HUES48 (cell line): Measurements from ENCODE around the gene NFE2L2.
"Not testable (repeated sequence)": the region's sequence is repeated elsewhere in the genome, so short reads cannot be mapped to it uniquely, and the experiment has no call there.

ENCODE experiments used
- H3K27ac ChIP-seq: one replicate; pipeline ENCODE4 v1.7.0; 2013; ENCODE audit warnings: low read depth, low read length, inconsistent platforms
- H3K27me3 ChIP-seq: 2 replicates; pipeline ENCODE4 v1.6.1; 2013; ENCODE audit warnings: mild to moderate bottlenecking, low read length; ENCODE audit not compliant: control insufficient read depth, insufficient read depth
- H3K36me3 ChIP-seq: 2 replicates; pipeline ENCODE4 v1.6.1; 2013; ENCODE audit warnings: low read length; ENCODE audit not compliant: control insufficient read depth, insufficient read depth
- H3K4me1 ChIP-seq: 2 replicates; pipeline ENCODE4 v1.6.1; 2013; ENCODE audit warnings: mild to moderate bottlenecking, low read length; ENCODE audit not compliant: control insufficient read depth, insufficient read depth
- H3K4me3 ChIP-seq: 2 replicates; pipeline ENCODE4 v1.5.1; 2013; ENCODE audit warnings: mild to moderate bottlenecking, low read depth, low read length
- H3K9ac ChIP-seq: 2 replicates; pipeline ENCODE4 v1.6.1; 2013; ENCODE audit warnings: mild to moderate bottlenecking, low read depth, low read length, moderate library complexity
- H3K9me3 ChIP-seq: 2 replicates; pipeline ENCODE4 v1.6.1; 2013; ENCODE audit warnings: low read length; ENCODE audit not compliant: control insufficient read depth, insufficient read depth

The NFE2L2 gene

DNA sequence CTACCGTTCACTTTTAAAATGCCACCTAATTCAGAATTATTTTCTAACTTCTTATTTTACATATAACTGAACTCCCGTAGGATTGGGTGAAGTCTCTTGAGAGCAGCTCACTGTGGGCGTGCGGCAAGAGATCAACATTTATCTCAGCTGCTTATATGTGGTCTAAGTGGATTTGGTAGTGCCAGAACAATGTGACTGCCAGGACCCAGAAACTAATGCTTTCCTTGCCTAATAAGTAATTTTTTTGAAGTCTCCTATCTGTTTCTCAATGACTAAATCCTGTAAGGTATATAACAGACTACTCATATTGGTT lies 11.2 kb upstream of the NFE2L2 start:
- H3K9ac ChIP-seq: no peak overlapping the region
- H3K27me3 ChIP-seq: no peaks in the 10 kb centered on the region
- peaks cover 27% of the 10 kb centered on the region for H3K4me1 ChIP-seq
- H3K9me3 ChIP-seq: no peaks in the 10 kb centered on the region
- H3K27ac ChIP-seq: no peak overlapping the region
- H3K36me3 ChIP-seq: no peaks in the 10 kb centered on the region
- H3K4me3 ChIP-seq: no peak overlapping the region

DNA sequence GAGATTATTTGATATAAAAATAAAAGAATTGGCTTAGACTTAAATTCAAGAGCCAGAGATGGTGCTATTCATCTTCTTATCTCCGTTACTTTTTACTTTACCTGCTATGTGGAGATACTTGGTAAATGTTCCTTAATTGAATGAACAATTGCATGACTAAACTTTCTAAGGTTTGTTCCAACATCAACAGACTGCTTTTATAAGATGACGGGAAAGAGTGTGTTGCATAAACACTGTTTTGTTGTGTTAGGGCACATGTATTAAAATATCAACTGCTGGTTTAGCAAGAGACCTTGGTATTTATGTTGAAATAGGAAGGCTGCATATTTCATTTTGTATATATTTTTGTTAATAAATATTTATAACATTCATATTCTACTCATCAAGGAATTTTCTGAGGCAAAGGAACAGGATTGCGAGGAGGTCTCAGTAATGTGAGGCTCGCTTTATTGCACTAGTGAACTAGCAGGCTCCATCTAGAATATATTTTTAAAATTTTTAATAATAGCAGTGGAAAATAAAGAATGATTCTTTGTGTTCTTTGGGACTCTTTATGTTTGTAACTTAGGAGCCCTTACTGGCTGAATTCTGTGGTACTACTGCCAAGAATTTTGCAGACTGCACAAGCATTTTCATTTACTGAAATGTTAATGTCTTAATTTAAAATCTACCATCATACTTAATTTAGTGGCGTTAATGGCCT lies 10.7 kb upstream of the NFE2L2 start:
- Histone ChIP-seq H3K36me3 (no peaks in the 10 kb centered on the region), H3K9me3 (no peaks in the 10 kb centered on the region), H3K9ac (no peak overlapping the region), H3K27ac (no peak overlapping the region), H3K4me1 (peaks cover 27% of the 10 kb centered on the region), H3K4me3 (no peak overlapping the region), H3K27me3 (no peaks in the 10 kb centered on the region)

DNA sequence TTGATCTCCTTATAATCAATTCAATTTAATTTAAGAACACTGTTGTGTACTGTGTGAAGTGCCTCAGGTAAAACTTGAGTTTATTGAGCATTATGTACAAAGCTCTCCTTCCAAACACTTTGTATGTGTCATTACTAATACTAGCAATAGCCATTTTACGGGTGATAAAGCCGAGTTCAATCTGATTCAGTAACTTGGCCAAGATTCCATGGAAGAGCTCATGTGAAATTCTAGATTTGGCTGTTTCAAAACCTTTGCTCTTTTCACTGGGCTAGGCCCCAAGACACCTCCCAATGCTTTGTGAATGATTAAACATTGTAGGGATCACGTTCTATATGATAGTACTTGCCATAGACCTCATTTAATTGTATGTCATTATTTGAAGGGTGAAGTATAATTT lies 8.9 kb upstream of the NFE2L2 start:
- H3K27ac ChIP-seq: no peak overlapping the region
- H3K4me3 ChIP-seq: no peak overlapping the region
- no peaks in the 10 kb centered on the region for H3K27me3 ChIP-seq
- no peaks in the 10 kb centered on the region for H3K9me3 ChIP-seq
- H3K36me3 ChIP-seq: no peaks in the 10 kb centered on the region
- no peak overlapping the region for H3K9ac ChIP-seq
- H3K4me1 ChIP-seq: peaks cover 27% of the 10 kb centered on the region

GRCh38 chr2:177272765-177273164 lies 8.2 kb upstream of the NFE2L2 start:
- peaks cover 27% of the 10 kb centered on the region for H3K4me1 ChIP-seq
- no peak overlapping the region for H3K4me3 ChIP-seq
- H3K9me3 ChIP-seq: no peaks in the 10 kb centered on the region
- H3K27me3 ChIP-seq: no peaks in the 10 kb centered on the region
- no peaks in the 10 kb centered on the region for H3K36me3 ChIP-seq
- no peak overlapping the region for H3K27ac ChIP-seq
- H3K9ac ChIP-seq: no peak overlapping the region

- Histone ChIP-seq H3K9ac (no peak overlapping the region), H3K4me3 (no peak overlapping the region), H3K27me3 (no peaks in the 10 kb centered on the region), H3K36me3 (no peaks in the 10 kb centered on the region), H3K27ac (no peak overlapping the region), H3K9me3 (no peaks in the 10 kb centered on the region), H3K4me1 (peaks cover 27% of the 10 kb centered on the region)
Observed at GRCh38 chr2:177271981-177272666, 7.6 kb upstream of the NFE2L2 start.

GRCh38 chr2:177270531-177270930 lies 6.0 kb upstream of the NFE2L2 start:
- no peak overlapping the region for H3K27ac ChIP-seq
- H3K9me3 ChIP-seq: no peaks in the 10 kb centered on the region
- no peaks in the 10 kb centered on the region for H3K27me3 ChIP-seq
- H3K36me3 ChIP-seq: no peaks in the 10 kb centered on the region
- no peak overlapping the region for H3K4me3 ChIP-seq
- no peak overlapping the region for H3K9ac ChIP-seq
- peaks cover 41% of the 10 kb centered on the region for H3K4me1 ChIP-seq

DNA sequence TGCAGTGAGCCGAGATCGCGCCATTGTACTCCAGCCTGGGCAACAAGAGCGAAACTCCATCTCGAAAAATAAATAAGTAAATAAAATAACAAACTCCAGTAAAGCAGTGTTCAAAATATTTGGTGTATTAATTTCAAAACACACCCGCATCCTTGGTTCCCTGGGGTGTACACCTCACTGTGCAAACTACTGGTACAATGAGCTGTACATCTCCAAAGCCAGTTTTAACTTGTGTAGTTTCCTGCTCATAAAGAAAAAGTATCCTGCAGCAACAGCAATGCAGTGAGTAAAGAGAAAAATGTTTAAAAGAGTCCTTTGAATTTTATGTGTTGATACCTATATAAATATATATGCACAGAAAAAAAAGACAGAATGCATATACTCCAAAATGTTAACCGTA lies 4.4 kb upstream of the NFE2L2 start:
- H3K9me3 ChIP-seq: no peaks in the 10 kb centered on the region
- H3K4me3 ChIP-seq: no peak overlapping the region
- peaks cover 39% of the 10 kb centered on the region for H3K4me1 ChIP-seq
- H3K27ac ChIP-seq: no peak overlapping the region
- no peak overlapping the region for H3K9ac ChIP-seq
- no peaks in the 10 kb centered on the region for H3K27me3 ChIP-seq
- H3K36me3 ChIP-seq: no peaks in the 10 kb centered on the region

GRCh38 chr2:177268187-177268871 lies 3.8 kb upstream of the NFE2L2 start:
- Histone ChIP-seq H3K27me3 (no peaks in the 10 kb centered on the region), H3K36me3 (no peaks in the 10 kb centered on the region), H3K9ac (no peak overlapping the region), H3K27ac (no peak overlapping the region), H3K4me3 (no peak overlapping the region), H3K9me3 (no peaks in the 10 kb centered on the region), H3K4me1 (peaks cover 36% of the 10 kb centered on the region)

DNA sequence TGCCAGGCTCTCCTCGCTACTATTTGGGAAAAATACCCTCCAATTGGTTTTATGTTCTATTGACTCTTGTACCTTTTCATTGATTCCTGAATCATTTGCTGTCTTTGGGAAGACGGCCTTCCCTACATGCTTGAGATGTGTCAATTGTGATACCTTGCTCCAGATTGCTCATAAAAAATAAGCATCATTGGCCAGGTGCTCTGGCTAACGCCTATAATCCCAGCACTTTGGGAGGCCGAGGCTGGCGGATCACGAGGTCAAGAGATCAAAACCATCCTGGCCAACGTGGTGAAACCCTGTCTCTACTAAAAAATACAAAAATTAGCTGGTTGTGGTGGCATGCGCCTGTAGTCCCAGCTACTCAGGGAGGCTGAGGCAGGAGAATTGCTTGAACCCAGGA lies 2.4 kb upstream of the NFE2L2 start:
- not testable (repeated sequence) for H3K4me3 ChIP-seq, H3K36me3 ChIP-seq, H3K27me3 ChIP-seq, H3K9me3 ChIP-seq, H3K27ac ChIP-seq, H3K9ac ChIP-seq
- H3K4me1 ChIP-seq: peaks cover 28% of the 10 kb centered on the region

GRCh38 chr2:177265824-177266817 lies 1.6 kb upstream of the NFE2L2 start:
- Histone ChIP-seq H3K27ac (peak overlapping the region; percentile 97), H3K4me3 (peak overlapping the region; percentile 85), H3K27me3 (no peaks in the 10 kb centered on the region), H3K36me3 (no peaks in the 10 kb centered on the region), H3K9me3 (no peaks in the 10 kb centered on the region), H3K4me1 (peaks cover 30% of the 10 kb centered on the region), H3K9ac (no peak overlapping the region)
